Fibroblast of skin of abdomen (primary cell): ENCODE results near the gene NPHP4.
"Not testable (repeated sequence)": the region's sequence is repeated elsewhere in the genome, so short reads cannot be mapped to it uniquely, and the experiment has no call there.

Experiments used
- DNase-seq: peaks from one replicate; pipeline ENCODE4 v3.0.0-alpha.2; 2013

The NPHP4 gene

DNA sequence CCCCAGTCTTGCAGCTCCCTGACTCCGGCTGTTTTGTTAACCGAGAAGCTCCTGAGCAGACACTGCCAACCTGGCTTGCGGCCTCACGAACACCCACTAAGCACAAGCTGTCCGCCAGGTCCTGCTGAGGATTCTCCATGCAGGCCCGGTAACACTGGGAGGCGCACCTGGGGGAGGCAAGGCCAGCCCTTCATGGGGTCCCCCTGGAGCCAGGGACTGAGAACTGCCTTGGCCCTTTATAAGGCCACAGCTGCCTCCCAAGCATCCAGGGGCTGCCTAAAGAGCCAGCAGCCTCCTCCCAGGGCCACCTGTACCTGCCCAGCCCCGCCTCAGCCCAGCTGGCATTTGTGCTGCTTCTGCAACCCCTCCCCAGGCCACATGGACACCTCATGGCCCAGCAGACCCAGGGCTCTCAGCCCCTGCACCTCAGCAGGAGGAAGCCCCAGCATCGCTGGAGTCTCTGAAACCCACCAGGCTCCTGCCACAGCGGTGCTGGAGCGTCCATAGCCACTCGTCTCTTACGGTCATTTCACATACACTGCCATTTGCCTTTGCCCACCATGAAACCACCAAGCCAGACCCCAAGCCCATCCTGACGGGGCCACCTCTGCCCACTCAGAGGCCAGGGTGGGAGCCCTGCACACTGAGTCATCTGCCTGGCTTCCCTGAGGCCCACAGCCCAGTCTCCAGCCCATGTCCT is 82.5 kb downstream of the NPHP4 start:
- no peak for DNase-seq

DNA sequence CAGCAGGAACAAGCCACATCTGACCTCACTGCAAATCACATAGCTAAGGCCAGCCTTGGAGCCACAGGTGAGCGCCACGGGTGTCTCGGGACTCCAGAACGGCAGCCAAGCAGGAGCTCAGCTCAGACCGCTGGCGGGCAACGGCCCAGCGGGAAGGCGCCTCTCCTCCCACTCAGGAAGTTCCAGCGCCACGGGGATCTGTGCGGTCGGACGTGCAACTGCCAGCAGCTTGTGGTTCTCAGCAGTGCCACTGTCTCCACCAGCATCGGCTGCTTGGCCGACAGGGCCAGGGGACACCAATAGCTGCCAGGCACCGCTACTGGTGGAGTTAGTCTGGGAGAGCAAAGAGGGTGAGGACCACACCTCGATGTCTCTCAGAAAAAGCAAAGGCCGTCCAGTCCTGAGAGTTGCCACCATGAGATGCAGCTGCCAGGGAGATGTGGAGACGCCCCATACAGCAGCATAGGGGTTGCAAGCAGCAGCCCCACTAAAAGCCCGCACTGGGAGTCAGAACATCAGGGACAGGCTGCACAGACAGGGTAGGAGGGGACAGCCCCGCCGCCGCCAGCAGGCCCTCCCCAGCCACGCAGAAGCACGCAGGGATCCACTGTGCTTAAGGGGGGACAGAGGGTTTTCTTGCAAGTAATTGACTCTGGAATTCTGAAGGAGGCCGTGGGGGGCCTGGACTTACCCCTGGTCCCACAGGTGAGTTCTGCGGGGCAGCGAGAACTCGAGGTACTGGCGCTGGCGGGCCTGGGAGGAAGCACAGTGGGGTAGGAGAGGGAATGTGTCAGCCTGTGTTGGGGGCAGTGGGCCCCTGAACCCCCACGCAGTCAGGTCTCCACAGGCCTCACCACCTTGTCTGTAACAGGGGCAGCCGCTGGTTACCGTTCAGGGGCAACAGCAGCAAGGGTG is 83.5 kb downstream of the NPHP4 start:
- no peak for DNase-seq

DNA sequence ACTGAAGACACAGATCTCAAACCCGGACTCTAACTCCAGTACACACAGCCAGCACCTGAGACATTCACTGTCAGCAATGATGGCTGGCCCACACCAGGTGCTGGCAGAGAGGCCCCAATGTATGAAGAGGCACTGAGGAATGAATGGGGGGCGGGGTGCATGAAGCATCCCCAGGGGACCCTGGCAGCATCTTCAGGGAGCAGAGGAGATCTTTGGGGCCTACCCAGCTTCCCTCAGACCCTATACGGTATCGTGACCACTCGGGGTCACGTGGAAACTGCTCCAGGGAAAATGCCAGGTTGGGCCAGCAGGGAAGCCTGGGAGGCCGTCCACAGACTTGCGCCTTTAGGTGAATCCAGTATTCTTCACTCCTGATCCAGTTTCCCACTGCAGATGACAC is 84.3 kb downstream of the NPHP4 start:
- DNase-seq, result no peak

DNA sequence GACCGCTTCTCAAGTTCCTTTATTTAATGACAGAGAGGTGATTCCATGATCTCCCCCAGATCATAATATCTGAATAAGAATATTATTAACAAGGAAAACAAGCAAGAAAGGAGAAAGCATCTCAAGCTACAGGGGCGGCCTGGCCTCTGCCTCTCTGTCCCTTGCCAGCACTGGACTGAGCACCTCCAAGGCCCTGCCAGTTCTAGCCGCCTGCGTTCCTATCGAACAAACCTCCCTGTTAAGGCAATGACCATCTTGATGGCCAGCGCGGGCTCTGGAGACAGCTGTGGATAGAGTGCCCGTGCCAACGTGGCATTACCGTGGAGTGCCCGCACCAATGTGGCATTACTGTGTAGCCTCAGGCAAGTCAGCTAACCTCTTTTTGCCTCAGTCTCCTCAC is 84.8 kb downstream of the NPHP4 start:
- no peak for DNase-seq

DNA sequence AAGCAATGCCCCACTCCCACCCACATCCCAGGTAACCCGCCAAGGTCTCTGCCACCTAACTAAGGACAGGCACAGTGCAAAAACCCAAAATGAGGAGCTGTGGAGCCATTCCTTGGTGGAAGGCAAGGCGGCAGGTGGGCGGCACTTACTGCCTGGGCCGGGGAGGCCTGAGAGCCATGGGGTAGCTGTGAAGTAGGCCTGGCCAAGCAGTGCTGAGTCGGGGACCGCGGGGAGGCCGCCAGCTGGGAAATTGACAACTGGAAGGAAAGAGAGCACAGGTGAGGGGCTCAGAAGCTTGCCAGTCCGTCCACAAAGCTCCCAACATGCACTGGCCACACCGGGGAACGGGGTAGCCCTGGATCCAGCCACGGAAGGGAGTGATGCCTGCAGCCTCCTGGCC is 85.3 kb downstream of the NPHP4 start:
- DNase-seq, result no peak

DNA sequence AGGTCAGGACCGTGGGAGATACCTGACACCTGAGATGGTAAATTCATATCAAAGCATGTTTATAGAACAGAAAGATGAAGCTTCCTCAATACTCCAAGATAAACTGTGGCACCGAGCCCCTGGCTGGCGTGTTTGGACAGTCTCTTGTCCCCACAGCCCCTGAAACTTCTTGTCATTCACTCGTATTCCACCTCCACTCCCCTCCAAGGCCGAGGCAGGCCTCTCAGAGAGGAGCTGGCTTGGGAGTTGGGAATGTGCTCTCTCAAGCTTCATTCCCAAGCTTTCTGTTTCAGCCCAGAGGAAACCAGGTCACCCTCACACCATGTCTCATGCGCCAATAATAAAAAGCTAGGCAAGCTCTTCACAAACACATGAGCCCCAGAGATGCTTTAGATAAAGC is 86.1 kb downstream of the NPHP4 start:
- no peak for DNase-seq

DNA sequence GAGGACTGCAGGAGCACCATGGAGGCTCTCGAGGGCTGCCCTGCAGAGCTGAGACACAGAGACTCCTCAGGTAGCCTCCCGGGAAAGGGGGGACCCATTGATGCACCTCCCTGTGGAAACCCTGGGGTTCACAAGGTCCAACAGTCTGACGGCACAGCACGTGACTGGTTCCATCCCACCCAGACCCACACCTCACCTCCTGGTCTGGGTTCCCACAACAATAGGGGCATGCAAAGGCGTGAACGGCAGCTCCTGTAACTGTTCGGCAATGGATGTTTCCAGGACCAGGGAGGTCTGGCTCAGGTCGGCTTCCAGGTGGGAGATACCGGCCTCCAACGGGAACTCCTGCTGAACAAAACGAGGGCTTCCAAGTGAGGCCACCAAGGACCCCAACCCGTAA is 86.8 kb downstream of the NPHP4 start:
- DNase-seq, result no peak

DNA sequence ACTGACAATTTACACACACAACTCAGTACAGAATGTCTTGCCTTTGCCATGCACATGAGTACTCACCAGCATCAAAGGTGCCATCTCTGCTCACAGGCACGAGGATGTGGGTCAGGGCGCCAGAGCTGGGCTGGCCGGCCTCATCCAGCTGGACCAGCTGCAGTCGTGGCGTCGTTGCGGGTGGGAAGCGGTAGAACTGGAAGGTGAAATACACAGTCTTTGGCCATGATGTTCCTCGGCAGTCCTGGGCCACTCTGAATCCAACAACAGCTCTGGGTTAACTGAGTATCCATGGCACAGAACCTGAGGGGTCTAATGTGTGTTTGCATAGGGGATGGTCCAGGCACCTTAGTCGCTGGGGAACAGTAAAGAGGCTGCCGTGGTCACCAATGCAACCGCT is 87.7 kb downstream of the NPHP4 start:
- no peak for DNase-seq

DNA sequence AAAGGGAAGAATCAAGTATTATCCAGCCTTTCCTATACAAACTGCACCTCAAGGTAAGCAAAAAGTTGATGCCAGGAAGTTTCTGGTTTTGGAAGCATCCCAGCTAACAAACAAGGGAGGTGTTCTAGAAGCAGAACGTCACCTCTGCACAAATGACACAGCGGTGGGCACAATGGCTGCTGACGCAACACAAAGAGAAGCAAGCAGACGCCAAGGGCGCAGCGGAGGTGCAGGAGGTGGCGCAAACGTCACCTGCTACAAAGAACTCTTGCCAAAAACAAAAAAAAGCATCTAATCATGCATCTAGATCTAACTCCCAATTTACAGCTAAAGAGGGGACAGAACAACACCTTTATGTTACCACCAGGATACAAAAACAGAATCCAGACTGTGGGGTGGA is 88.5 kb downstream of the NPHP4 start:
- no peak for DNase-seq

DNA sequence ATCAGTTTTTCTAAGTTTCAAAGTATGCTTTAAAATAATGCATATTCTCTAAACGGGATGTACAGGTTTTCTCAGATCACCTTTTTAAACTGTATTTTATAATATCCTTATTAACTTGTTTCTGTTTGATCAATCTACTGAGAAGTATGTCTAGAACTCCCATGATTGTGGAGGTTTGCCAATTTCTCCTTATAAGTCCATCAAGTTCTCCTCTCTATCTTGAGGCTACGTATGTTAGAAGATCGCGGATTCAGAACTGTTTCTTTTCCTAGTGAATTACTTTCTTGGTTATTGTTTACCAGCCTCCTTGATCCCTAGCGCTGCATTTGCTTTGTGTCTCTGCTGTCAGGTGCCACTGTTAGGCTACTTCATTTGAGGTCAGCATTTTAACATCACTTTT is 89.2 kb downstream of the NPHP4 start:
- DNase-seq, result no peak

DNA sequence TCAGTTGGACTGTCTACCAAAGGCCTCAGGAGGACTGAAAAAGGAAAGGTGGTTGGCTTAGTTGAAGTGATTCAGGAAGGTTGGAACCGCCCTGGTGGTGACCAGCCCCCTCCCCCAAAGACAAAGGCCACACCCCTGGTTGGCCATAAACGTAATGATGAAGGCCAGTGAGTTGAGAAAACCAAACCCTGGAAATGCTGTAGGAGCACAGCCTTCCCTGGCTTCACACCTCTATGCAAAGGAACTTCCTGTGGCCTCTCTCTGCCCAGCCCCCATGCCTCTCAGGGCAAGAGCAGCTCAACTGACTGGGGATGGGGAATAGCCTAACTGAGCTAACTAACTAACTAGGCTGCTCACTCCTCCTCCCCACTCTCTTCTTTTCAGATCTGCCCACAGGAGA is 90.4 kb downstream of the NPHP4 start:
- DNase-seq, result no peak

DNA sequence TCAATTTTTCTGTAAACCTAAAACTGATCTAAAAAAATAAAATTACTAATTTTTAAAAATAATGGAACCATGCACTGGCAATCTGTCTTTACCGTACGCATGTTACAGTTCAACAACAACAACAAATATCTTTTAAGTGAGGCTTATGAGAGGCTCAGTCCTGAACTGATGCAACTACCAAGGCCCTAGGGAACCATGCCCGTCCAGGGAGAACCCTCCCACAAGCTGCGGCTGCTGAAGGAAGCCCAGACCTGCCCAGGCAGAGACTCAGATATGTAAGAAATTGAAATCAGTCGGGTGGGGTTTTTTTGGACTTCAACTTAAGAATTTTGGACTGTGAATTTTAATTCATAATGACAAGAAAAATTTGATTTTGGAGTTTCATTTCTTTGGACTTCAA is 91.1 kb downstream of the NPHP4 start:
- DNase-seq, result no peak

DNA sequence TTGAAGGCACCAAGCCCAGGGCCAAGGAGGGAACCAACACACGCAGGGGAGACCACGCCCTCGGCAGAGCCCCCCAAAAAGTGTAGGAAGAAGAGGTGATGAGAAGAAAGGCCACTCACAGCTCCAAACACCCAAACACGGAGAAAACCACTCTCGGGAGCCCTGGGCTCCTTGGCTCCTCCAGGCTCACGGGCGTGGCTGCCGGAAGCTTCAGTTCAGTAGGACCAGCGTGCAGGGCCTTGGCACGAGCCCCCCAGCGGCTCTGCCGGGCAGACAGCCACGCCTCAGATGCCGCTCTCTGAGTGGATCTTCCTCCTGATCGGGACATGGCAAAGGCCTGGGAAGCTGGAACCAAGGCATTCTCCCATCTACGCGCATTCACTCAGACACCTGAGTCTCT is 94.0 kb downstream of the NPHP4 start:
- DNase-seq, result no peak

DNA sequence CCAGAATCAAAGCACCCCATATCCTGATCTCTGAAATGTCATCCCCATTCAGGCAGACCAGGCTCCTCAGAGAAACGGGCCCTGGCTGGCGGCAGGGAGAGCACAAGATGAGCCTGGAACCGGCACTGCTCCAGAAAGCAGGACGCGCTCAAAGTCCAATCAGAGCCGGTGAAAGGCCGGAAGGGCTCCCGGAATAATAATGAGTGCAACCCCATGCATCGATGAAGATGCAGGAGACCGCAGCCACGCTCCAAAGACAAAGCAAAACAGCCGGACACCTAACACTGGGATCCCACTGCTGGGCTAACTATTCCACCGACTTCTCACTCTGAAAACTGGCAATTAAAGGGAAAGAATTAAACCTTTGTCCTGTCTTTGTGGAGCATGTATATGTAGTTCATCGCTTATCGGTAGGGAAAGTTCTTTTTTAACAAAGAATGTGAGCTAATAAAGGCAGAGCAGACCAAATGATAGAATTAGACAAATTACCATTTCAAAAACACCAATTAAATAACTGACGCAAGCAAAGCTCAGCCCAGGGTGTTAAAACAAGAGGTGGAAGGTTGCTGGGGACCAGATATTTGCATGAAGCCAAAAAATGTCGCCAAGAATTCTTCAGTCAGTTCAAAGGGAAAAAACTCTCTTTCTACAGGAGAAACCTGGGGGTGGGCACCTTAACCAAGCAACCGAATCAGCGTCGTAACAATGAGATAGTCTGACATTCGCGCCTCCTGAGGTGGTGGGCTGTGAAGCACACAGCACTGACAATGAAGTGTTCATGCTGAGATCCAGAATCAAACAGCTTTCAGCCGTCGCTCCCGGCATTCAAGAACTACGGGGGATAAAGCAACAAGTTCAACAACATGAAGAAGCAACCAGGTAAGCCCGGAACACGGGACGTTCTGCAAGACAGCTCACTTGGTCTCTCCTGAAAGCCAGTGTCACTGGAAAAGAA is 95.2 kb downstream of the NPHP4 start:
- no peak for DNase-seq

DNA sequence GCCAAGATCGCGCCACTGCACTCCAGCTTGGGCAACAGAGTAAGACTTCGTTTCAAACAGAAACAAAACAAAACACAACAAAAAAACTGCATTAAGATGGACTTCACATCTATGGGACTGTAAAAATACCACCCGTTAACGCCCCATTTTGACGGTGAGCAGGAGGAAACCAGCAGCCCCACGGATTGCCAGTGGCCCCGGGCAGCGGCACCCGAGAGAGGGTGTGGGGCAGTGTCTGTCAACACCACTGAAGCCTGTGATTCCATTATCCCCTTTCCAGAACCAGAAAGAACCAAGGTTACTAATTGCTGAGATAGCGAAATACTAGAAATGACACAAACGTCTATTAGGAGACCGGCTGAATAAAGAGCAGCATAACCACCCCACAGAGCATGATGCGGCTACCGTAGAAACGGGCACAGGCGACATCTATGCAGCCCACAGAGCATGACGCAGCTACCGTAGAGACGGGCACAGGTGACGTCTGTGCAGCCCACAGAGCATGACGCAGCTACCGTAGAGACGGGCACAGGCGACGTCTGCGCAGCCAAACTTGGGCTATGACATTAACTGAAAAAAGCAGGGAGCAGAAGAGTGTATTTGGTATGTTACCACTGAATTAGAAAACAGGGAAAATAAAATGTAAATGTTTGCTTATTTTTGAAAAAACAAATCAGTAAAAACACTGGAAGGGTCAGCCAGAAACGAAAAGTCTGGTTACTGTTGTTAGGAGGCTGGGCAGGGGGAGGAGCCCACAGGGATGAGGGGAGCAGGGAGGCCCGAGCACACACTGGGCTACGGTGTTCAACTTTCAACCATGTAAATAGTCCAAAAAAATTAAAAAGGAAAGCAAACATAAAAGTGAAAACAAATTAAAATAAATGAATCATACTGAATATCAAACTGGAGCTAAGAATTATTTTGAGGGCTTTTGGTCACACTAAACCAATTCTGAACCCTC is 96.5 kb downstream of the NPHP4 start:
- no peak for DNase-seq

DNA sequence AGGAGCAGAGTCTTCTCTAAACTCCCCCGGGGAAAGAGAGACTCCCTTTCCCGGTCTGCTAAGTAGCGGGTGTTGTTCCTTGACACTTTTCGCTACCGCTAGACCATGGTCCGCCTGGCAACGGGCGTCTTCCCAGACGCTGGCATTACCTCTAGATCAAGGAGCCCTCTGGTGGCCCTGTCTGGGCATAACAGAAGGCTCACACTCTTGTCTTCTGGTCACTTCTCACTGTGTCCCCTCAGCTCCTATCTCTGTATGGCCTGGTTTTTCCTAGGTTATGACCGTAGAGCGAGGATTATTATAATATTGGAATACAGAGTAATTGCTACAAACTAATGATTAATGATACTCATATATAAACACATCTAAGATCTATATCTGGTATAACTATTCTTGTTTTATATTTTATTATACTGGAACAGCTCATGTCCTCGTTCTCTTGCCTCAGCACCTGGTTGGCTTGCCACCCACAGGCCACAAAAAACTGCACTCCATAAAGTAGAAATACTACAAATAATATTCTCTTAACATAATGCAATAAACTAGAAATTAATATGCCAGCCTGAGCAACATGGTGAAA is 98.4 kb downstream of the NPHP4 start:
- not testable (repeated sequence) for DNase-seq

DNA sequence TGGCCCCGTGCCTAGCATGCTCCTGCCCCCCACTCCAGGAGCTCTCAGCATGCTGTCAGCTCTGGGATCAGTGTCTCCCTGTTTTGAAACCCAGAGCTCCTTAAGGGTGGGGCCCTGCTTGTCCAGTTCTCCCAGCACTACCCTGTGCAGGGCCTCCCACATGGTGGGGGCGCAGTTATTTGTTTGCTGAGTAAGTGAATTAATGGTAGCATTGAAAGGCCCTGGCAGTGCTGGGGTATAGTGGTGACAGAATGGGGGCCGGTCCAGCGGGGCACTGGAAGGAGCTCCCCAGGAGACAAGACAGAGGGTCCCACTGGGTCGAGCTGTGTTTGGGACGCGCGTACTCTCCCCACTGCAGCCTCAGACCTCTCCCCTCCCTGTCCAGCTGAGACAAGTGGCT is 99.9 kb downstream of the NPHP4 start:
- DNase-seq, result no peak

DNA sequence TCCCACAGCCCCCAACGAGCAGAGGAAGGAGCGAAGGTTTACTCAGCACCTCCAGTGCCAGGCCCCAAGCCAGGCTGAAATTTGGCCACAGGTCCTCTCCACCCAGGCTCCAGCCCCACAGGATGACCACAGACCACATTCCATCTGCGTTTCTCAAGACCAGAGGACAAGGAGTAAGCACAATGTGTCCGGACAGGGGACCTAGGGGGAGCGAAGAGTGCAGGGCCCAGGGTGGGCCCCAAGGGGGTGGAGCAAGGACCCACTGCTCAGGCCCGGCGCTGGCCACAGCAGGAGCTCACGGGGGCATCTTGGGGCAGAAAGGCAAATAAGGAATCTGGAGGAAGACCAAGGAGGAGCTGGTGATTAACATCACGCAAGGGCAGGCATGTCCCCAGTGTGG is 100.5 kb downstream of the NPHP4 start:
- DNase-seq, result no peak

DNA sequence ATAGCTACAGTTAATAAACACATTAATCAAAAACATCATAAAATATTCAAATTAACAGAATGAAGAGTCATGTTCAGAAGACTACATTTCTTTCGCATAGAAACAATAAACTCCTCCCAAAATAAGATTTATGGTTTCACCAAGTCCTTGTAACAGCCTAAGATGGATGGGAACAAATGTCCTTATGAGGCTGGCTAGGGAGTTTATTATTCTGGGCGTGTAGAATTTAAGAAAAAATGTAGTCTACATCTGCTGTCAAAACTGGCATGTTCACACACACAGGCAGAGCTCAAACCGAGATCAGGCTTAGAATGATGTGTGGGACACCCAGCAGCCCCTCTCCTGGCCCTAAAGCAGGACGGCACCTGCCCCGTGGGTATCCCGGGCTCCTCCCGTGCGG is 101.1 kb downstream of the NPHP4 start:
- no peak for DNase-seq

DNA sequence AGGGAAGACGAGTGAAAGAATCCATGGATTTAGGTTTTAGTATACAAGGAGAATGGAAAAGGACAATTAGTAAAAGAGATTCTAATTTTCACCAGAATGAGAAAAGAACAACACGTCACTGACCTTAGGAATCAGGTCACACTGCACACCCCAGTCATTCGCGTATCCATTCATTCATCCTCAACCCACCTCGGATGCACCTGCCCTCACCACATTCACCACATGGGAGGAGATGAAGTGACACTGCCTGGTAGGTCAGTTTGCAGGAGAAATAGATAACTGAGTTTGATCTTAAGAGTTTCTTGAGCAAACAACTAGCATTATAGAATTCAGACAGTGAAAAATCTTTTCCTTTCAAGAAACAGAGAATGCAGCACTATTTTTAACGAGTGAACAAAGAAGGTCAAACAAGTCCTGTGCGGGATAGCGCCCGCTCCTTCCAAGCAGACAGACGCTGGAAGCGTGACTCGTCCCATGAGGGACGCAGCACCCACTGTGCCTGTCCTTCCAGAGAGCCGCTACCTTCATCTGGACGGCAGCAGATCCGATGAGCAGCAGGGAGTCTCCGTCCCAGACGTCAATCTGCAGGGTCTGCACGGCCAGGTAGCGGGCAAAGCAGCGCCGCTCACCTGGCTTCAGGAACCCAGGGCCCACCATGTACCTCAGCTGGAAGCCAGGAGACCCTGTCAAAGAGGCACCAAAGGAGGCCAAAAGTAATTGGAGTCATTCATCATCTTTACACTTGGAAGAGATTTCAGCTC is 101.7 kb downstream of the NPHP4 start:
- no peak for DNase-seq

DNA sequence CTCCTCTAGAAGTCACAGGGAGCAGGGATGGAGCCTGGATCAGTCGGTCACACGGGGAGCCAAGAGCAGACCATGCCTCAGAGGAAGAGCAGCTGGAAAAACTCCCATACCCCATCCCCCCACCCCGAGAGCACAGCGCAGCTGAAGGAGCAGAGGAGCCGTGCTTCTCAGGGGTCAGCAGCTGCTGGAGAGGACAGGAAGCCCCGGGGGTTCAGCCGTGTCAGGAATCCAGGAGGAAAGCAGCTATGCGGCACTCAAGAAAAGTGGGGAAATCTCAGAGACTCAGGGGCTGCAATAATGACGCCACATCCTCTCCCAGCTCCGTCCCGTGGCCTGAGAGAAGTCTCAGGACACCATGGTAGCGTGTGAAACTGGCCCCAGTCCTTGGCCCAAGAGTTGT is 102.3 kb downstream of the NPHP4 start:
- DNase-seq, result no peak
